LHCN-M2 (cell line): ENCODE results near the gene SNAP47. TPM values are rescaled to one million over a fixed set of nuclear protein-coding genes. Genes with fewer than 3 reads are reported as not detected.

ENCODE experiments used
- DNase-seq: peaks from one replicate; pipeline ENCODE4 v3.0.0-alpha.2; 2012; ENCODE audit warnings: low read depth
- total RNA-seq: library from RNA; depleted of rRNA; stranded (reverse); fragments of >200 nt; gene quantifications from 2 replicates; pipeline ENCODE4 v1.2.3, GENCODE V29; 2014; rRNA removed

The SNAP47 gene
- total RNA-seq, 1 experiment from 2014 or later = 48.5 TPM

GRCh38 chr1:227795732-227796131 is 60.5 kb downstream of the SNAP47 start:
- no peak for DNase-seq

DNA sequence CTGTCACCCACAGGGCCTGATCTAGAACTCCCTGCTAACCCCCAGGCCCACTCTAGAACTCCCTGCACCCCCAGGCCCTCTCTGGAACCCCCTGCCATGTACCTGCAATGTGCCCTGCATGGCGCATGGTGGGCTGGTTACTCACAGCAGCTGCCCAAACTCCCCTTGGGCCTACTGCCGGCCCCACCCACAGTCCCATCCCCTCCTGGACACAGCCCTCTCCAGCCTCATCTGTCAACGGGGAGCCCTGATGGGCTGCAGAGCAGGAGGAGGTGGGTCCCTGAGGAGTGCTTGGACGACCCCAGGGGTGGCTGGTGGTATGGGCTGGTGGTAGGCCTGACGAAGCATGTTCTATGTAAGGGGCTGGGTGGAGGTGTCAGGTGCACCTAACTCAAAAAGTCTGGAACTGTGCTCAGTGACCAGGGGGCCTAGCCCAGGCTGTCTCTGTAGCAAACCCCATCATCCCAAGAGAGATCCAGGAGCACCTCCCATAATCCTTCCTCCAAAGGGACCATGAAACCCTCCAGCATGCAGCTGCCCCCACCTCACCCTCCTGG is 61.2 kb downstream of the SNAP47 start:
- DNase-seq = no peak

GRCh38 chr1:227797144-227797543 is 61.9 kb downstream of the SNAP47 start:
- no peak for DNase-seq

DNA sequence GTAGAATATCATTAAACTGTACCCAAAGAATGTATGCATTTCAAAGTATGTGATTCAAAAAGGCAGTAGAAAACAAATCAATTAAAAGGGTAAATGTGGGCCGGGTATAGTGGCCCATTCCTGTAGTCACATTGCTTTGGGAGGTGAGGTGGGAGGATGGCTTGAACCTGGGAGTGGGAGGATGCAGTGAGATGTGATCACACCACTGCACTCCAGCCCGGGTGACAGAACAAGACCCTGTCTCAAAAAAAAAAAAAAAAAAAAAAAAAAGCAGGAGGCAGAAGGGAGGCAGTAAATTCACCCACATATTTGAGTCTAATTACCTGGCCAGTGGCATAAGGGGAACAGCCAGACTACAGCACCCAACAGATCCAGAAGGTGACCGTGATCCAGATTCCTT is 62.4 kb downstream of the SNAP47 start:
- DNase-seq = no peak

- DNase-seq = no peak
These were observed 63.0 kb downstream of the SNAP47 start for GRCh38 chr1:227798078-227798802.

GRCh38 chr1:227799756-227800155 is 64.5 kb downstream of the SNAP47 start:
- no peak for DNase-seq

DNA sequence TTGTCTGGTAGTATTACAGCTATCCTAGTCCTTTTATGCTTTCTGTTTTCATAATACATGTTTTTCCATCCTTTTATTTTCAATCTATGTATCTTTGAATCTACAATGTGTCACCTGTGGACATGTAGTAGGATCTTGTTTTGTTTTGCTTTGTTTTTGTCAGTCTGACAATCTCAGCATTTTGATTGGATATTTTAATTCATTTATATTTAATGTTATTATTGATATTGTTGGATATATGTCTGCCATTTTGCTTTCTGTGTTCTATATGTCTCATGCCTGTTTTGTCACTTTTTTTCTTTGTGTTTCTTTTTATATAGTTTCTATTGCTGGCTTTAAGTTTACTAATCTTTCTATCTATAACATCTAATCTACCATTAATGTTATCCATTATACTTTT is 68.7 kb downstream of the SNAP47 start:
- DNase-seq = no peak

DNA sequence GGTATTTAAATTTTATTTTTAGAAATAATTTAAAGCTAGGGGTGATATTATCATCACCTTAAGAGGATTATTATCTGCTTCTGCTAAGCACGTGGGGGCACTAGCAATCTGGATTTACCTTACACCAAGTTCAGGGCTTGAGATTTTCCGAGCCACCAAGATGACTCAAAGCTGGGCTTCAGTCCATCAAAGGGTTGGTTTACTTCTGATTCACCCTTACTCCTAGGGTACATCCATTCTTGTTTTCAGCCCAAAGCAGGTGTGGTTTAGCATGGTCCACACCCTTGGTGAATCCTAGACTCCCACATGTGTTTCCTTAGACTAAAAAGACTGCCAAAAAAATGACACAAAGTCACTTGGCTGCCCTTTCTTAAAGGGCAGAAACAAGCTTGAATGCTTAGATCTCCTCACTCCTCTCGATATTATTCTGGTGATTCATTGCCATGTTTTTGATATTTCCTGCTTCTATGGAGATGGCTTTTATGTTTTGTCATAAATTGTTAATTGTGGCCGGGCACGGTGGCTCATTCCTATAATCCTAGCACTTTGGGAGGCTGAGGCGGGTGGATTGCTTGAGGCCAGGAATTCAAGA is 70.5 kb downstream of the SNAP47 start:
- DNase-seq = peak; percentile 98

DNA sequence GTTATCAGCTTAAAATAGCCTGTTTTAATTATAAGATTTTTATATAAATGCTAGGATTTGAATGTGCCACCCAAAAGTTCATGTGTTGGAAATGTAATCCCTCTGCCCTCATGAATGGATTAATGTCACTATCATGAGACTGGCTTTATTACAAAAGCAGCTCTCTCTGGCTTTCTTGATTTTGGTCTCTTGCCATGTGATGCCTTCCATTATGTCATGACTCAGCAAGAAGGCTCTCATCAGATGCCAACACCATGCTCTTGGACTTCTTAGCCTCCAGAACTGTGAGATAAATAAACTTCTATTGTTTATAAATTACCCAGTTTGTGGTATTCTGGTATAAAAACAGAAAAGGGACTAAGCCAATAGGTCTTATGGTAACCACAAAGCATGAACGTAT is 73.3 kb downstream of the SNAP47 start:
- DNase-seq = peak; percentile 68

- no peak for DNase-seq
These were observed 73.8 kb downstream of the SNAP47 start for GRCh38 chr1:227809026-227809425.

- no peak for DNase-seq
These were observed 78.7 kb downstream of the SNAP47 start for GRCh38 chr1:227813962-227814361.

DNA sequence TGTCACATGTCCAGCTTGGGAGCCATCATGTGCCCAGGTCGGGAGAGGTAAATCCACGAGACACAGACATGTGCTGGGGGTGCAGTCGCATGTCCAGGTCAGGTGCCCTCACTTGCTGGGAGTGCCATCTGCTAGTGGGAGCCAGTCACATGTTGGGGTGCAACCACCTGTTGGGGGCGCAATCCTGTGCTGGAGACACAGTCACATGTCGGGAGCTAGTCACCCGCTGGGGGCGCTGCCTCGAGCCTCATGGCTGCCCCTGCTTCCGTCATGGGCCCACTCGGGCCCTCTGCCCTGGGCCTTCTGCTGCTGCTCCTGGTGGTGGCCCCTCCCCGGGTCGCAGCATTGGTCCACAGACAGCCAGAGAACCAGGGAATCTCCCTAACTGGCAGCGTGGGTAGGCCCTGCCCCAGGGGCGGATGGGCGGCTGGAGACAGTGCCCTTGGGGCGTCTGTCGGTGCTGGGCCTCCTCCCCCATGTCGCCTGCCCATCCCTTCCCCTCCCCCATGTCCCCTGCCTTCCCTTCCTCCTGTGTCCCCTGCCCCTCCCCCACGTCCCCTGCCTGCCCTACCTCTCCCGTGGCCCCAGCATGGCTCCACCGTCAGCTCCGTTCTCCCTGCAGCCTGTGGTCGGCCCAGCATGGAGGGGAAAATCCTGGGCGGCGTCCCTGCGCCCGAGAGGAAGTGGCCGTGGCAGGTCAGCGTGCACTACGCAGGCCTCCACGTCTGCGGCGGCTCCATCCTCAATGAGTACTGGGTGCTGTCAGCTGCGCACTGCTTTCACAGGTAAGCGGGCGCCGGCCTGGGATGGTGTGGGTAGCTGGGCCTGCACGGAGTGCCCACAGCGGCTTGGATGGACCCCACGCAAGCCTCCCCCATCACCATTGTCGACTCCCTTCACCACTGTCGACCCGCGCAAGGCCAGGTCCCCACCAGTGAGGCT is 80.5 kb downstream of the SNAP47 start, which contains the start of gene PRSS38:
Gene PRSS38, plus strand, starts transcription at position 208 of the 942 bp plus-strand sequence. Its CDS starts 42 bp downstream, at position 250.
- DNase-seq = no peak

- DNase-seq = no peak
These were observed 81.7 kb downstream of the SNAP47 start for GRCh38 chr1:227816750-227817446.

DNA sequence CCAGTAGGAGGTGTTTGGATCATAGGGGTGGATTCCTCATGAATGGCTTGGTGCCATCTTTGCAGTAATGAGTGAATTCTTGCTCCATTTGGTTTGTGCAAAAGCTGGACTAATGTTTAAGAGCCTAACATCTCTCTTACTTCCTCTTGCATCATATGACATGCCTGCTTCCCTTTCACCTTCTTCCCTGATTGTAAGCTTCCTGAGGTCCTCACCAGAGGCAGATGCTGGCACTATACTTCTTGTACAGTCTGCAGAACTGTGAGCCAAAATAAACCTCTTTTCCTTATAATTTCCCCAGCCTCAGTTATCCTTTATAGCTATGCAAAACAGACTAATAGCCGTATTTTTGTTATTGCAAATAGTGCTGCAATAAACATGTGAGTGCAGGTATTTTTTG is 88.3 kb downstream of the SNAP47 start:
- DNase-seq = no peak

GRCh38 chr1:227824204-227824603 is 89.0 kb downstream of the SNAP47 start:
- no peak for DNase-seq

DNA sequence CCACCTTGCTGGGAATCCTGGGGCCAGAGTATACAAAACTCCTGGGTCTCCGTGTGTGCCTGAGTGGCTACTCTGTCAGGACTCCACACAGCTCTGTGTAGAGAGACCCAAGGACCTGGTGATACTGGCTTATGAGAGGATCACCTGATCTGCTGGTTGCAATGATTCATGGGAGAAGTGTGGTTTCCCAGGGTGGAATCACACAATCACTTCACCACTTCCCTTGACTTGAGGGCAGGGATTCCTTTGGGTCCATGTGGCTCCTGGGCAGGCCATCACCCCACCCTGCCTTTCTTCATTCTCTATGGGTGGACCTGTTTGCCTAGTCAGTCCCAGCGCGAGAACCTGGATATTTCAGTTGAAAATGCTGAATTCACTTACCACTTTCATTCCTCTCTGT is 93.6 kb downstream of the SNAP47 start:
- DNase-seq = no peak

Other genes with a start within 250 kb of the SNAP47 start
- 8.2 and 9.0 TPM in 2 replicates for gene ZNF678, start 171.9 kb upstream of the SNAP47 start, total RNA-seq
- 30.2 and 32.4 TPM in 2 replicates for gene JMJD4, start 133 bp upstream of the SNAP47 start, total RNA-seq
- not detected in 2 replicates for gene PRSS38, start 80.2 kb downstream of the SNAP47 start, total RNA-seq
- gene WNT9A, start 212.5 kb downstream of the SNAP47 start, total RNA-seq = 3.5 and 4.3 TPM in 2 replicates